ENCODE results near the gene CCDC154.

- no peak for TF ChIP-seq POLR2A (IDR thresholded peaks at IDR 0.05)
- no peak for TF ChIP-seq CTCF (IDR thresholded peaks at IDR 0.05)
These were observed 8.2 kb upstream of the CCDC154 start for GRCh38 chr16:1452530-1452929.
